GM12892 (cell line): ENCODE measurements around the gene KHDRBS2.

Experiments
- DNase-seq: peaks from one replicate; pipeline ENCODE4 v3.0.0; 2011; ENCODE audit not compliant: insufficient read length
- FAIRE-seq: peaks from 2 replicates; lab custom pipeline; 2011; peaks lifted over from hg19 to GRCh38; lab: Jason Lieb, UNC
- POLR2A ChIP-seq: IDR thresholded peaks from 2 replicates; pipeline ENCODE4 v1.6.1; 2011; ENCODE audit warnings: low read depth, low read length, control low read depth
- POLR2AphosphoS5 ChIP-seq: IDR thresholded peaks from 2 replicates; pipeline ENCODE4 v1.6.1; 2011; ENCODE audit warnings: low read depth, low read length, control low read depth
- TAF1 ChIP-seq: IDR thresholded peaks from 2 replicates; pipeline ENCODE4 v1.6.1; 2011; ENCODE audit warnings: low read depth, mild to moderate bottlenecking, control low read depth, low read length, borderline replicate concordance

Gene KHDRBS2

DNA sequence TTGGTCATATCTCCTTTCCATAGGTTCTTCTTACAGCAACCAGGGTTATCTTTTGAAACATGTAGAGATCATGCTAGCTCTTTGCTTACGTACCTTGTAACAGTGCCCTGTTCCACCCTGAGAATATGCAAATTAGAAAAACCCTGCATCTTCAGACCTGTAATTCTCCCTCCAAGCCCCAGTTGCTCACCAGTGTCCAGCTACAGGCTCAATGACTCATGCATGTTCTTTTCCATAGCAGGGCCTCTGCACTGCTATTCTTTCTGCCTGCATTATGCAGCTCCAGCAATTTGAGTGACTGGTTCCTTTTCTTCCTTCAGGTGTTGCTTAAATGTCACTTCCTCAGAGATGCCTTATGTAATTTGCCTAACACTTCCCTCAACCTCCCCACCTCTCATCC lies 636.2 kb downstream of the KHDRBS2 start:
- TF ChIP-seq POLR2AphosphoS5 (no peak), POLR2A (no peak), TAF1 (no peak)
- DNase-seq (no peak), FAIRE-seq (no peak)

DNA sequence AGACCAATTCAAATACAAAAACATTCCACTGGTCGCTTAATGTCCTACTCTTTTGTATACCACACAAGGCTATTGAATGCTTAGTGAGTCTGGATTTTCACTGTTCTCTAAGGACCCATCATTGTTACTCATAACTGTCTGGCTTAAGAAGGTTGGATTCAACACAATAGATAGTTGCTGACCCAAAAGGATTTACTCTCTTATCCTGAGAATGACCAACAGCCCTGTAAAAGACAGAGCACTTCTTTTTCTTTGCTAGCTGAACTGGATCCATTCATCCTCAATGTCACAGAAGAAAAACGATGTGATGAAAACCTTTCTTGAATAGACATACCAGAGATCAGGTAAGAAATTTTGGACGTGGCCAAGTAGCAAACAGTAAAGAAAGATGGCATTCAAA lies 645.6 kb downstream of the KHDRBS2 start:
- no peak for TF ChIP-seq POLR2AphosphoS5
- no peak for TF ChIP-seq TAF1
- no peak for TF ChIP-seq POLR2A
- DNase-seq (no peak), FAIRE-seq (no peak)
